Uterus (tissue), 2 donors: ENCODE data around the gene KCND1.

Experiments used
- POLR2A ChIP-seq, 2 donors: fragments of 450-650 bp; IDR thresholded peaks; one replicate each; pipeline ENCODE4 v1.6.1; 2016; ENCODE audit warnings: antibody characterized with exemption in 2 of 2, mild to moderate bottlenecking in 1 of 2, moderate library complexity in 1 of 2
- TF ChIP-seq, protein P1 (sequence below), 4 experiments: fragments of 200-600 bp in 2 of 4; fragments of 450-650 bp in 2 of 4; sonication (generic) in 2 of 4; IDR thresholded peaks; one replicate each; pipeline ENCODE4 v1.5.1; 2016 to 2019; ENCODE audit warnings: antibody characterized with exemption in 4 of 4, mild to moderate bottlenecking in 2 of 4, moderate library complexity in 1 of 4

DNA sequence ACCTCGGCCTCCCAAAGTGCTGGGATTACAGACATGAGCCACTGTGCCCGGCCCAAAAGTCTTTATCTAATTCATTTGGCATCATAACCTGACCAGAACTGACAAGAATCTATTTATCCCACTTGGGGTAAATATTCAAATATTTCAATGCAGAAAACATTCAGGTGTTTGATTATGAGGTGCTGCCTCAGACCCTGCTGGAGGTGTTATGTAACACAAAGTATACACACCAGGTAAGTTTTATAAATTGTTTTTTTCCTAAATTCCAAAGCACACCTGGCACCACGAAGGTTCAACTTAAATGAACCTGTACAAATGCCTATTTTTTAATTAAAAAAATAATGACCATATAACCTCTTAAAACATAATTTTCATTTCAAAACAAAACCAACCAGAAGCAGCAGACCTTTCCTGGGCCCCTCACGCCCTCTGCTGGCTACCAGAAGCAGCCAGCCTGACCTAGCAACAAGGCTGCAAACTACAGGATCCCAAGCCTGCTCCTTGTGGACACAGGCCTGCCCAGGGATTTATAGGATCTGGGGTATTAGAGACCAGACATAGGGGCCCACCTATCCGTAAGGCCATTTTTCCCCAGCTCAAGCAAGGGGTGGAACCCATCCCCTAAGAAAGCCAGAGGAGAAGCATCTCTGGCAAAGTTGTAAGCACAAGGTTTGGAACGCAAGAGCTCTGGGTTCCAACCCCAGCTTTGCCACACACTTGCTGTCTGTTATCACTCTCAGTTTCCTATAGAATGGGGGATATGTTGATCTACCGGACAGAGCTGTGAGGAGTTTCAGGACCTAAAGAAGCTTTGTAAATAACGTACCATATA, 25.9 kb downstream of the KCND1 start:
- TF ChIP-seq POLR2A (IDR thresholded peaks at IDR 0.05): no peak
- TF ChIP-seq, protein P1, sequence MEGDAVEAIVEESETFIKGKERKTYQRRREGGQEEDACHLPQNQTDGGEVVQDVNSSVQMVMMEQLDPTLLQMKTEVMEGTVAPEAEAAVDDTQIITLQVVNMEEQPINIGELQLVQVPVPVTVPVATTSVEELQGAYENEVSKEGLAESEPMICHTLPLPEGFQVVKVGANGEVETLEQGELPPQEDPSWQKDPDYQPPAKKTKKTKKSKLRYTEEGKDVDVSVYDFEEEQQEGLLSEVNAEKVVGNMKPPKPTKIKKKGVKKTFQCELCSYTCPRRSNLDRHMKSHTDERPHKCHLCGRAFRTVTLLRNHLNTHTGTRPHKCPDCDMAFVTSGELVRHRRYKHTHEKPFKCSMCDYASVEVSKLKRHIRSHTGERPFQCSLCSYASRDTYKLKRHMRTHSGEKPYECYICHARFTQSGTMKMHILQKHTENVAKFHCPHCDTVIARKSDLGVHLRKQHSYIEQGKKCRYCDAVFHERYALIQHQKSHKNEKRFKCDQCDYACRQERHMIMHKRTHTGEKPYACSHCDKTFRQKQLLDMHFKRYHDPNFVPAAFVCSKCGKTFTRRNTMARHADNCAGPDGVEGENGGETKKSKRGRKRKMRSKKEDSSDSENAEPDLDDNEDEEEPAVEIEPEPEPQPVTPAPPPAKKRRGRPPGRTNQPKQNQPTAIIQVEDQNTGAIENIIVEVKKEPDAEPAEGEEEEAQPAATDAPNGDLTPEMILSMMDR (IDR thresholded peaks at IDR 0.05): peak; percentile 39 to 59 (median 48)
